C4-2B (cell line): ENCODE measurements around the gene SORCS1.

ENCODE experiments used
- H3K27ac ChIP-seq: fragments of 450-650 bp; 2 replicates; pipeline ENCODE4 v1.5.1; 2017
- ZFX ChIP-seq: fragments of 450-650 bp; IDR thresholded peaks from 2 replicates; pipeline ENCODE4 v1.6.1; 2017
- TF ChIP-seq, protein P1 (sequence below): fragments of 450-650 bp; conservative IDR thresholded peaks from 2 replicates; pipeline ENCODE4 v1.5.1; 2017; ENCODE audit warnings: mild to moderate bottlenecking

SORCS1 gene

DNA sequence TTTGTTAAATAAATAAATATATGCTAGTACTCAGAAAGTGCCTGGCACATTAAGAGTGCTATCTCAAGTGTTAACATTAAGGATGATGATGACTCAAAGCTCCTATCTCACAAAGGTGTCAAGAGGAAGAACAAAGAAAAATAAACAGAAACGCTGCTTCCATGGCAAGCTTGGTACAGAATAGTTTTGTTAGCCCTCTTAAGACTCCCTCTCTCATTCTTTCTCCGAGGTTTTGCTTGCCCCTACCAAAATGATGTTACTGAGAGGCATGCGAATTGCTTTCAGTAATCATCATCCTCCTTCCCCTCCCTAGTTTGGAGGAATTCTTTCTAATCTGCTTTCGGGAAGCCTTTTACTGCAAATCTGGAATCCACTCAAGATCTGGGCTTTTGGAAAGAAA lies 96.7 kb downstream of the SORCS1 start:
- TF ChIP-seq, protein P1, sequence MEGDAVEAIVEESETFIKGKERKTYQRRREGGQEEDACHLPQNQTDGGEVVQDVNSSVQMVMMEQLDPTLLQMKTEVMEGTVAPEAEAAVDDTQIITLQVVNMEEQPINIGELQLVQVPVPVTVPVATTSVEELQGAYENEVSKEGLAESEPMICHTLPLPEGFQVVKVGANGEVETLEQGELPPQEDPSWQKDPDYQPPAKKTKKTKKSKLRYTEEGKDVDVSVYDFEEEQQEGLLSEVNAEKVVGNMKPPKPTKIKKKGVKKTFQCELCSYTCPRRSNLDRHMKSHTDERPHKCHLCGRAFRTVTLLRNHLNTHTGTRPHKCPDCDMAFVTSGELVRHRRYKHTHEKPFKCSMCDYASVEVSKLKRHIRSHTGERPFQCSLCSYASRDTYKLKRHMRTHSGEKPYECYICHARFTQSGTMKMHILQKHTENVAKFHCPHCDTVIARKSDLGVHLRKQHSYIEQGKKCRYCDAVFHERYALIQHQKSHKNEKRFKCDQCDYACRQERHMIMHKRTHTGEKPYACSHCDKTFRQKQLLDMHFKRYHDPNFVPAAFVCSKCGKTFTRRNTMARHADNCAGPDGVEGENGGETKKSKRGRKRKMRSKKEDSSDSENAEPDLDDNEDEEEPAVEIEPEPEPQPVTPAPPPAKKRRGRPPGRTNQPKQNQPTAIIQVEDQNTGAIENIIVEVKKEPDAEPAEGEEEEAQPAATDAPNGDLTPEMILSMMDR, result no peak
- no peak for TF ChIP-seq ZFX
- H3K27ac ChIP-seq, result no peak overlapping the region

- TF ChIP-seq ZFX, result no peak
- TF ChIP-seq, protein P1, result no peak
- no peak overlapping the region for H3K27ac ChIP-seq
Observed at GRCh38 chr10:107064075-107064474, 100.4 kb downstream of the SORCS1 start.

- no peak for TF ChIP-seq ZFX
- no peak overlapping the region for H3K27ac ChIP-seq
Observed at GRCh38 chr10:107059872-107060271, 104.6 kb downstream of the SORCS1 start.

- TF ChIP-seq, protein P1, result no peak
- TF ChIP-seq ZFX, result no peak
- H3K27ac ChIP-seq, result no peak overlapping the region
Observed at GRCh38 chr10:107059068-107059804, 105.3 kb downstream of the SORCS1 start.

GRCh38 chr10:107058331-107058730 lies 106.2 kb downstream of the SORCS1 start:
- no peak overlapping the region for H3K27ac ChIP-seq
- TF ChIP-seq, protein P1, result no peak
- TF ChIP-seq ZFX, result no peak

DNA sequence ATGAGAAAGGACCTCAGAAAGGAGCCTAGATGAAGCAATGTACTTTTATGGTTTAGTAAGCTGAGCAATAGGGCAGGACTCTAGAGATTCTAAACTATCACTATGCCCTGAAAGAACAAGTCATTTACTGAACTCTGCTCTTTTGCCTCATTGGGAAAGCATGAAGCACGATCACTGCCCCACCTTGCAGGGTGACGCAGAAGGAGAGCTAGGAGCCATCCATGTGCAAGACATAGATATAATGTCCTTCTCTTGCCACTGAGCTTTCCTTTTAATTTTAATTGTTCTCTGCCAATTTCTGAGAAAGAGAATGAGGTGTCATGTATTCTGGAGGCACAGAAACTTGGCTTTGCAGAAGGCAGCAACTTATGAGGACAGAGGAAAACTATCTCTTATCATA lies 108.3 kb downstream of the SORCS1 start:
- H3K27ac ChIP-seq, result no peak overlapping the region
- TF ChIP-seq, protein P1, result no peak
- TF ChIP-seq ZFX, result no peak

DNA sequence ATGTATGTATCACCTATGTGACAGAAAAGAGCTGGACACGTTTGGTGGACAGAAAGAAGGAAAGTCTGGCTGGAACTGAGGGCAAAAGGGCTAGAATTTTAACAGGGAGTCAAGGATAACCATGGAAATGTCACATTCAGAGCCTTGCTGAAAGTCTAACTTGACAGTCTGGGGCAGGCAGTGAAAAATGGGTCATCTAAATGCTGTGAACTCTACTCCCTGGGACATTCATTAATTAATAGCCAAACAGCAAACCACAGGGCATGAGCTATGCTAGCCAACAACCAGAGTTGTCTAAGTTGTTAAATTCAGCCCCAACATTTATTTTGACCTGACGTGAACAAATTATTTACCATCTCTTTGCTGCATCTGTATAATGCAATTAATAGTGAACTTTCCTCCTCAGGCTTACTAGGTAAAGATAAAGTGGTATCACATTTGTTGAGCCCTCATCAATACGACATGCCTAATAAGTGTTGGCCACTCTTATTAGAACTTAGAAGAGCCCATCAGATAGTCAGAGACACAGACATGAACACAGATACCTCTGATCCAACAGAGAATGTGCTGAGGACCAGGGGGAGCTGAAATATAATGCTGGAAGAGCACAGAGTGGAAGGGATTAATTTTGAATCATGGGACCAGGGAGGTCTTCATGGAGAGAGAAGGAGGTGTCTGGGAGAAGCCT lies 109.9 kb downstream of the SORCS1 start:
- TF ChIP-seq ZFX, result no peak
- TF ChIP-seq, protein P1, result no peak
- no peak overlapping the region for H3K27ac ChIP-seq
